ENCODE measurements around the gene PTGS1. TPM values are rescaled to one million over a fixed set of nuclear protein-coding genes. Genes with fewer than 3 reads are reported as not detected.

PTGS1 gene
- total RNA-seq, result 1 to 10 TPM; 4.5 to 9.5 (median 5.2) TPM

GRCh38 chr9:122370869-122371755 is at the start of gene PTGS1:
TSS of gene PTGS1 (plus strand) at chr9:122371024. CDS start at chr9:122371085, 61 bp downstream.
- TF ChIP-seq CTCF (IDR thresholded peaks at IDR 0.05; ENCODE audit: low read depth), result no peak

- no peak for TF ChIP-seq CTCF (IDR thresholded peaks at IDR 0.05; ENCODE audit: low read depth)
Observed at GRCh38 chr9:122322553-122322952, 48.3 kb upstream of the PTGS1 start.

- no peak for TF ChIP-seq CTCF (IDR thresholded peaks at IDR 0.05; ENCODE audit: low read depth)
Observed at GRCh38 chr9:122325124-122325523, 45.7 kb upstream of the PTGS1 start.

- no peak for TF ChIP-seq CTCF (IDR thresholded peaks at IDR 0.05; ENCODE audit: low read depth)
Observed at GRCh38 chr9:122327175-122327574, 43.6 kb upstream of the PTGS1 start.

- no peak for TF ChIP-seq CTCF (IDR thresholded peaks at IDR 0.05; ENCODE audit: low read depth)
Observed at GRCh38 chr9:122329597-122329996, 41.2 kb upstream of the PTGS1 start.

GRCh38 chr9:122331523-122331927 is 39.3 kb upstream of the PTGS1 start:
- no peak for TF ChIP-seq CTCF (IDR thresholded peaks at IDR 0.05; ENCODE audit: low read depth)

- TF ChIP-seq CTCF (IDR thresholded peaks at IDR 0.05; ENCODE audit: low read depth), result no peak
Observed at GRCh38 chr9:122332083-122332482, 38.7 kb upstream of the PTGS1 start.
